NCI-H2196 treated with DMSO at 0.1 percent for 48 hours (cell line): ENCODE data around the gene SPATA45.
"Not testable (repeated sequence)": the region's sequence is repeated elsewhere in the genome, so short reads cannot be mapped to it uniquely, and the experiment has no call there.

Experiments
- DNase-seq: peaks from one replicate; lab custom pipeline; 2025; ENCODE audit not compliant: unreplicated experiment; lab: John Stamatoyannopoulos, UW

SPATA45 gene

DNA sequence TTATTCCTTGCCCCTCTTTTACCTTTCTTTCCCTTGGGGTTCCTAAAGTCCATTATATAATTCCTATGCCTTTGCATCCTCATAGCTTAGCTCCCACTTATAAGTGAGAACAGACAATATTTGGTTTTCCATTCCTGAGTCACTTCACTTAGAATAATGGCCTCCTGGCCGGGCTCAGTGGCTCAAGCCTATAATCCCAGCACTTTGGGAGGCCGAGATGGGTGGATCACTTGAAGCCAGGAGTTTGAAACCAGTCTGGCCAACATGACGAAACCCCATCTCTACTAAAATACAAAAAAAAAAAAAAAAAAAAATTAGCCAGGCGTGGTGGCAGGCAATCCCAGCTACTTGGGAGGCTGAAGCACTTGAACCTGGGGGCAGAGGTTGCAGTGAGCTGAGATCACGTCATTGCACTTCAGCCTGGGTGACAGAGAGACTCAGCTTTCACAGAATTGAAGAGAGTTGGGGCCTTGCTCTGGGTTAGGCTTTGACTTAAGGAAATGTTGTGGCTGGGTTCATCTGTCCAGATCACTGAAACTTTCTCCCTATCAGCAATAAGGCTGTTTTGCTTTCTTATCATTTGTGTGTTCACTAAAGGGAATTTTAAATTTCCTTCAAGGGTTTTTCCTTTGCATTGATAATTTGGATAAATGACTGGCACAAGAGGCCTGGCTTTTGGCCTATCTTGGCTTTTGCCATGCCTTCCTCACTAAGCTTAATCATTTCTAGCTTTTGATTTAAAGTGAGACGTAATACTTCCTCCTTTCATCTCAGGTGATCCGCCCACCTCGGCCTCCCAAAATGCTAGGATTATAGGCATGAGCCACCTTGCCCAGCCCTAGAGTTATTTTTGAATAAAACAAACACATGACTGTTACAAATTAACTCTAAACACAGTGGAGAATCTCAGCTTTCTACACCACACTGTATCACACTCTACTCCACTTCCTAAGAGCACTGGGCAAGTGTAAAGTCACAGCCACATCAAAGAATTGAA lies 13.9 kb downstream of the SPATA45 start:
- not testable (repeated sequence) for DNase-seq

DNA sequence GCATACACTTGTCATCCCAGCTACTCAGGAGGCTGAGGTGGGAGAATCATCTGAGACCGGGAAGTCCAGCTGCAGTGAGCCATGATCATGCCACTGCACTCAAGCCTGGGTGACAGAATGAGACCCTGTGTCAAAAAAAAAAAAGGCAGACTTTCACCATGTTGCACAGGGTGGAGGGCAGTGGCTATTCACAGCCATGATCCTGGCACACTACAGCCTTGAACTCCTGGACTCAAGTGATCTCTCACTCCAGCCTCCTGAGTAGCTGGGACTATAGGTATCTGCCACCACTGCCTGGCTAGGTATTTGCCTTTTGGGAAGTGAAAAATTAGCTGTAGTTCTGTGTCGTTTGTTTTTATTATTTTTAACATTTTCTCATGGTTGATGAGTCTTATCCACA lies 19.1 kb downstream of the SPATA45 start:
- no peak for DNase-seq

DNA sequence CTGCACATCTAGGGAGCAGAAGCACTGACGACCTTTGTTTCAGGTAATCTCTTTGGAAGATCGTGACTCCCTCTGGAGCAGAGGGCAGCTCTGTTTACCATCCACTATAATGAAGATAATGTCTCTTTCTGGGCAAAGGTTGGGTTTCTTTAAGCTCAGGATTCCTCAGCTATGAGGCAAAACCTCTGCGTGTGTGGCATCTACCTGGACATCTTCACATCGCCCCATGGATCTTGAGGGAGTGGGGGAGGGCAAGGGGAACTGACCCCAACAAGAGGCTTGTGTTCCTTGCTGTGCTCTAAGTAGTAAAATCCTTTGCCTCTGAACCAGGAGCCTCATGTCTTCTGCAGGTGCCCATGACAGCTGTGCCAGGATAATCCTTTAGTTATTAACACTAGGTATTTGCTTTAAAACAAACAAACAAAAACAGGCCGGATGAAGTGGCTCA lies 19.6 kb downstream of the SPATA45 start:
- DNase-seq, result no peak

DNA sequence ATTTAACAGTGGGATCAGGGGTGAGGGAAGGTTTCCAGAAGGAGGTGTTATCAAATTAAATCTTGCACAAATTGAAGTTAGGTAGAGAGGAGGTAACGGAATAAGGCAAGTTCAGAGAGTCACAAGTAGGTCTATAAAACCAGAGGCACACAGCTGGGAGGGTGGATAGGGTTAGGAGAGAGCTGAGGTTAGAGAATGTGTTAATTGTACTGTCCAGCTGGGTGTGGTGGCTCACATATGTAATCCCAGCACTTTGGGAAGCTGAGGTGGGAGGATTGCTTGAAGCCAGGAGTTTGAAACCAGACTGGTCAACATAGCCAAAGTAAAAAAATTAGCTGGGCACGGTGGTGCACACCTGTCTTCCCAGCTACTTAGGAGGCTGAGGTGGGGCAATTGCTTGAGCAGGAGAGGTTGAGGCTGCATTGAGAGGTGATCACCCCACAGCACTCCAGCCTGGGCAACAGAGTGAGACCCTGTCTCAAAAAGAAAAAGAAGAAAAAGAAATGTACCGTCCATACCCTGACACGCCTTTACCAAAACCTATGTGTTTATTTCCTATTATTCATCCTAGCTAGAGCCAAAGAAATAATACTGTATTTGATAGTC lies 20.2 kb downstream of the SPATA45 start:
- DNase-seq, result no peak

DNA sequence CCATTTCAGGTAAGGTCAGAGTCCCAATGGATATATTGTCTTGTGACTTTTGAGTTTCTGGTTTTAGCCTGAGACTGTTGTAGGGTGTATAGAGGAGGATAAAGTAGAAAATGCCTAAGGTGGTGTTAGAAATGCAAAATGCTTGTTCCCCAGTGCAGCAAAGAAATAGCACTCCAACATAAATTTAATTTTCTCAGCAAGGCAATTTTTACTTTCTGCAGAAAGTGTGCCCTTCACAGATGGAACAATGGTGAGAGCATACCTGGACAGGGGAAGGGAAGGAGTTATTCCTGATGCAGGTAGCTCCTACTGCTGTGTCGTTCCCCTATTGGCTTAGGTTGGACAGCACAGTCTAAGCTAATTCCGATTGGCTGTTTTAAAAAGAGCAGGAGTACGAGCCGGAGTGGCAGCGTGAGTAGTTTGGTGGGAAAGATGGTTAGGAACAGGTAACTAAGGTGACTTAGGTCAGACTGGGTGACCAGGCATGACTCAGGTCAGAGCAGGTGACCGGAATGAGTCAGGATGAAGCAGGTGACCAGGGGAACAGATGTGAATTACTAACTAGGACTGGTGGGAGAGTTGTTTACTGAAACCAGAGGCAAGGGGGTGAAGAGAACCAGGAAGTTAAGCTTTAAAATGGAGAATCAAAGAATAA lies 21.5 kb downstream of the SPATA45 start:
- no peak for DNase-seq

DNA sequence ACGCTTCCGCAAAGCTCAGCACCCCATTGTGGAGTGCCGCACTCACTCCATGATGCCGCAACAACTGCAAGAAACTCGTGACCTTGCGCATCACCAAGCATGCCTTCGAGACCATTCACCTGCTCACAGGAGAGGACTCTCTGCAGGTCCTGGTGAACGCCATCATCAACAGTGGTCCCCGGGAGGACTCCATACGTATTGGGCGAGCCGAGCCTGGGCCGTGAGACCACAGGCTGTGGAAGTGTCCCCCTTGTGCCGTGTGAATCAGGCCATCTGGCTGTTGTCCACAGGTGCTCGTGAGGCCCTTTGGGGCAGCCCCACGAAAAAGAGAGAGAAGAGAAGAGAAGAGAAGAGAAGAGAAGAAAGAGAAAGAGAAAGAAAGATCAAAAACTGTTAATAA lies 23.2 kb downstream of the SPATA45 start:
- no peak for DNase-seq

DNA sequence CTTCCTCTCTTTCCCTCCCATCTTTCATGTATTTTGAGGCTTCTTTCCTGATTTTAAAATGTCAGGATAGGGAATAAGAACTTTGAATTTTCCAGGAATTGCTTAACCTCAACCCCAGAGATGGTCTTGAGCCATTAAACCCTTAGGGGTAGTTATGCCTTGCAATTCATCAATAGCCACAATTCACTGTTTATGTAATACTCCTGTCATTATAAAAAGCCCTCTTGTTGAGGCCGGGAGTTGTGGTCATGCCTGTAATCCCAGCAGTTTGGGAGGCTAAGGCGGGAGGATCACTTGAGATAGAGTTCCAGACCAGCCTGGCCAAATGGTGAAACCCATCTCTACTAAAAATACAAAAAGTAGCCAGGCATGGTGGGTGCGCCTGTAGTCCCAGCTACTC lies 24.5 kb downstream of the SPATA45 start:
- DNase-seq, result no peak

DNA sequence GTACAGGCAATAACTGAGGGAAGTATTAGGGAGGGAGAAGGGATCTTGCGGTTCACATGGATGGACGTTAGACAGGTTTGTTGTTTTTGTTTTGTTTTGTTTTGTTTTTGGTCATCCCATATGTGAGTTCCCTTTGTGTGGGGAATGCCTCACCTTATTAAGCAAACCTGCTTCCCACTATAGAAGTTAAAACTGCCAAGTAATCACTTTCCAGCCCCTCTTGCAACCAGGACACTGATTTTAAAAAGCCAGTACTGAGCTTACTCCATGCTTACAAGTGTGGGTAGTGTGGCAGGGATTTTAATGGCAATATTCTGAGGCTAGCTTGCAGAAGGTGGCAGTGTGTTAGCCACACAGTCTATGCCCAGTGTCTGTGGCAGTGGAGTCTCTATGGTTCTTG lies 26.5 kb downstream of the SPATA45 start:
- DNase-seq, result no peak

DNA sequence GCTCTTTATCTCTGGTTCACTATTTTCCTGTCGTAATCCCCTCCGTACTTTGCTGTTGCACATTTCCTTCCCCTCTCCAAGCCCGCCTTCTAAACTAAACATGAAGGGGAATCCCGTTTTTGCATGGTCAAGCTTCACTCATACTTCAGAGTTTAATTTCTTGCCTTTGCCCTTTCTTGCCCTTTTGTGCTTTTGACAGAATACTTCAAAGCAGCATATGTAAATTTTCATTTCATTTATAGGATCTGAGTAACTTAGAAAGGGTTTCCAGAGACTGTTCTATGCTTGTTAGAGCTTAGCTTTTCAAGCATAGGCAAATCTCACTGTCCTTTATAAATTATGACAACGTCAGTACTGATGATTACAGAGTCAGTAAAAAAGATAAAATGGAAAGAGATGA lies 27.7 kb downstream of the SPATA45 start:
- DNase-seq, result no peak

DNA sequence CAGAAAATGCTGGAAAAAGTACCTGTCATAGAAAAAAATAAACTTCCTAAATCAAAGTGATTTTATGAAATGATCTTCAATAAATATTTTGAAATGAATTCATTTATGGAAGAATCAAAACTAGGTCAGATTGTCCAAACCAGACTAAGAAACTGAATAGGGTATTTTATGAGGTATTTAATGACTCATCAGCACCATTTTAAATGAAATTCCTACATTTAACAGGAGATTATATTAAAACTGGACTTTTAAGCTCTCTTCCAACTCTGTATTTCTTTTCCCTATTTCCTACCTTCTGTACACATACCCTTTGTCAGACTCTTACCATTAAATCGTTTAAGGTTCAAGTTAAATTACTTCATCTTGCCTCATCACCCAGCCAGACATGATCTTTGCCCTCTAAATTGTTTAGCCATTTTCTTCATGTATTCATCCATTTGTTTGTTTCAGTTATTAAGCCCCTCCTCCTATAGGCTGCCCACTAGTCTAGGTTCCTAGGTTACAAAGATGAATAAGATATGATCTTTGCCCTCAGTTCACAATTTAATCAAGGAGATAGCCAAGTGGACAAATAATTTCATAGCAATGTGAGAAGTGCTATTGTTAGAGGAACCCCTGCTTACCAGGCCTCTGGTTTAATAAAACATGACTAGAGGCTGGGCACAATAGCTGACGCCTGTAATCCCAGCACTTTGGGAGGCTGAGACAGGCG lies 30.7 kb downstream of the SPATA45 start:
- DNase-seq, result no peak

DNA sequence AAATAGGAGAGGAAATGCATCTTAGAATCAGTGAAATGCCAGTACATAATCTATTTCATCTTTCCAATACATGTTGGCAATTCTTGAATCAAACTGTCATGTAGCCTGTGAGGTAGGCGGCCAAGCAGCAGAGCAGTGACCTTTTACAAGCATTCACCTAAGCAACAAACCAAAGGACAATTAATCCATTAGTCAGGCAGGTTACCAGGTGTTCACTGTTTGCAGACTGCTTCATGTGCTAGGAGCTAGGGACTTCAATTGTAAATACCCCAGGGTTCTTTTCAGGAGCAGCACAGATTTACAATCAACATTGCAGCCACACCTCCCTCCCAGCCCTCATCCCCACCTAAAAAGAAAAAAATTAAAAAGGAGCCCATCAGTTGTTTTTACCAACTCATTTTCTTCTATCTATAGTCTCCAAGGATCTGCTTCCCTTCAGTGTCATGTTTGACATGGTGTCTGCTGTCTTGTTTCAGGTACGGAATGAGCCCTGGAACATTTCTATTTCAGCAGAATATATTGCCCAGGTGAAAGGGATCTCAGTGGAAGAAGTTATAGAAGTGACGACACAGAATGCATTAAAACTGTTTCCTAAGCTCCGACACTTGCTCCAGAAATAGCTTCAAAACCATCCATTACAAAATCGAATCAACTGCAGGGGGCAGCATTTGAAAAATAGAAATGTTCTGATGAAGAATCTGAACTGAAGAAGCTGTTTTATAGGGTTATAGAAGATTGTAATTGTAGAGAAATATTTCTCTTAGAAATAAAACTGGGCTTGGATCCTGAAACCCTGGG lies 32.7 kb downstream of the SPATA45 start:
- DNase-seq, result no peak

DNA sequence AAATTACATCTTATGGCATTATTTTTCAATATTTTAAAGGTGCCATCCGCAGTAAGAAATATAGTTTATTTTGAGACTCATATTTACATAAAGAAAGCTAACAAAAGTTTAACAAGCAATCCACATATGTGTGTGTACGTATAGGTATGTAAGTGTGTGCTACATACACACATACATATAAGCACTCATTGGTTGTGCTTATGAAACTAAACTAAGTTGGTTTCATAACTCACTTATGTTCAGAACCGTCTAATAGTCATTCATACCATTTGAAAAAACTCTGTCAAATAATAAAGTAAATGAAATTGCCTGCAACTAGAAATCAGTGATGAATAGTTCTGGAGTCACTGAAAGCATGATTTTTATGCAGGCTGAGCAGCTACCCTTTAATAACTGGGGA lies 41.7 kb downstream of the SPATA45 start:
- DNase-seq, result no peak

DNA sequence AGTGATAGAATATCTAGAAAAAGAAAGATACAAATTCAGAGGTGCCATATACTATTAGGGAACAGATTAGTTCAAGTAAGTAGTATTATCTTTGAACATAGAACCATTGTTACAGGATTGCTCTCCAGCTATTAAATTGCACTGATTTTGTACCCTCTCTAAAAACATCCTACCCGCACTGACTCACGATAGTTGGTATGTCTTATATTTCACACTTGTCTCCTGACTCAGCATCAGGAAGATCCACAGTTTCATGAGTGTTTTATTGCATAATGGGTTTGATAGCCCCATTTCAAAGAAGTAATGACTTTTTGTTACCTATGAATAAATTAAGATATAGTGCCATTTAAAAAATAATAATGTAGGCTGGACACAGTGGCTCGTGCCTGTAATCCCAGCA lies 49.8 kb downstream of the SPATA45 start:
- DNase-seq, result no peak

DNA sequence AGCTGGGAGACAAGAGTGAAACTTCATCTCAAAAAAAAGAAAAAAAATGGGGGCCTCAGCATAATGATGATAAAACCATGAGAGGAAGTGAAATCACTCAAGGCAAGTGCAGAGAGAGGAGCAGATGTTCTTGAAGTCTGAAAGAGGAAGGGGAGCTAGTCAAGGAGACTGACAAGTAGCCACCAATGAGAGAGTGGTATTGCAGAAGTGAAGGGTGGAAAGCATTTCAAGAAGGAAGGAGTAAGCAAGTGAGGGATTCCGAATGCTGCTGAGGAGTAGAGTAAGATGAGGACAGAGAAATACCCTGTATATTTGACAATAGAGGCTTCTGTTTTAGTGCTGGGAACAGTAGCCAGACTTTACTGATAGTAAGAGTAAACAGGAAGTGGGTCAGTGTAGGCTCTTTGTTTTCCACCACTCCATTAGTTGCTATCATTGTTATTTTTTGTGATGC lies 52.9 kb downstream of the SPATA45 start:
- DNase-seq, result no peak

DNA sequence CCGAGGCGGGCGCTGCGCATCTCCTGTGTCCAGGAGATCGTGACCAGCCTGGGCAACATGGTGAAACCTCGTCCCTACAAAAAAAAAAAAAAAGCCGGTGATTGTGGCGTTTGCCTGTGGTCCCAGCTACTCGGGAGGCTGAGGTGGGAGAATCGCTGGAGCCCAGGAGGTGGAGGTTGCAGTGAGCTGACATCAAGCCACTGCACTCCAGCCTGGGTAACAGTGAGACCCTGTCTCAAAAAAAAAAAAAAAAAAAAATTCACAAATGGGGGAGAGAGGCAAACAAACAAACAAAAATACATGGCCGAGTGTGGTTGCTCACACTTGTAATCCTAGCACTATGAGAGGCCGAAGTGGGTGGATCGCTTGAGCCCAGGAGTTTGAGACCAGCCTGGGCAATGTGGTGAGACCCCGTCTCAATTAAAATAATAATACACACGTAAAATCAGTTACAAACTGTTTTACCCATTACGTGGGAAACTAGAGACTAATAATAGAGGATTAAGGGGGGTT lies 55.0 kb downstream of the SPATA45 start:
- no peak for DNase-seq

DNA sequence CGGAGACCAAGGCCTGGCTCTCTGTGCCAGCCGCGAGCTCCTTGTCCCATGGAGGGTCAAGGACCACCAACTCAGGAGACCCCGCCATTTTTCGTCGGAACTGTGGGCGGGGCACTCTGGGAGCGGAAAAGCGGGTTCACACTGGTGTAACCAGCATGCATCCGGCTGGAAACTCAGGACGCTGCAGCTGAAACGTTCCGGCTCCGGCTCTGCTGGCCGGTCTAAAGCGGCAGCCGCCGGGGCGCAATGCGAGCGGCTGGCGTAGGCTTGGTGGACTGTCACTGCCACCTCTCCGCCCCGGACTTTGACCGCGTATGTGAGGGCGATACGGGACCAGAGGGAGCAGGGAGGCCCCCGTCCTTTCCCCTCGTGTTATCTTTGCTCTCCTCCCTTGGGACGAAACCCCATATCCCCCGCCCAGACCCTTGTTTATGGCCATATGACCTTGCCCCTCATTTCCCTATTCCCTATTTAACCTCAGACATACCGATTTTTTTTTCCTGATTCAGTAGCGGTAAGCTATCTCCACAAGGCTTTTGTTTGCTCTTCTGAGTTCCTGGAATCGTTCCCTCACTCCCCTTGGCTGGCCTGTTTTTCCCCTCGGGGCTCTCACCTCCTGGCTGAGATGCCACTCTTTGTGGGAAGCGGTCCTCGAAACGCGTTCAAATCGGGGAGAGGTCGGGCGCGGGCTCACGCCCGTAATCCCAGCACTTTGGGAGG lies 55.6 kb downstream of the SPATA45 start, which contains the start of the genes NSL1 and TATDN3:
Gene NSL1 (minus strand): TSS at position 102 of the 720 bp plus-strand sequence. CDS start 14 bp downstream, at position 88.
Gene TATDN3 (plus strand): TSS at position 219 of the 720 bp plus-strand sequence. CDS start 28 bp downstream, at position 247.
- peak; percentile 65 for DNase-seq

DNA sequence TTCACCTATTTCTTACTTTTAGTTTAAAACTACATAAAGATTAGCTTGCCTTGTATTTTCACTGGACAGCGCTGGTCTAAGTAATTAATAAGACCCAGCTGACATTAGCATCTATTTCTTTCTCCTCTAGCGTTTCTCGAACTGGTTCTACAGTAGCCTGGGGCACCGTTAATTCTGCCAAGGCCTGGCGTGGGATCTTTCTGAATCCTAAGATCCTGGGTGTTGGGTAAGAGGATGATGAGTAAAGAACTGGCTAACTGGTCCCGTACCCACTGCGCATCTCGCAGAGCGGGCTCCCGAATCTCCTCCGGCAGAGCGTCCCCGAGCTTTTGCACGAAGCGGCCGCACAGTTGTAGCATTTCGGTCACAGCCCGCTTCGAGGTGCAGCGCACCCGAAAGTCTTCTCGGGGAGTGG lies 56.2 kb downstream of the SPATA45 start:
- peak; percentile 65 for DNase-seq

DNA sequence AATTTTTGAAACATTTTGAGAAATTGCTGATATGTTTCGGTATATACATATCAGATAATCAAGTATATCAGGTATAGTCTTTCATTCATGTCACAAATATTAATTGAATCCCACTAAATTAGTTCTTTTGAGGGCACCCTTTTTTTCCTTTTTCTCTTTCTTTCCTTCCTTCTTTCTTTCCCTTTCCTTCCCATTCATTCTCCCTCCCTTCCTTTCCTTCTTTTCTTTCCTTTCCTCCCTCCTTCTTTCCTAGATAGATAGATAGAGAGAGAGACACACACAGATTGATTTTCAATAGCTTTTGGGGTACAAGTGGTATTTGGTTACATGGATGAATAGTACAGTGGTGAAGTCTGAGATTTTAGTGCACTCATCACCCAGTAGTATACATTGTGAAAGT lies 61.6 kb downstream of the SPATA45 start:
- no peak for DNase-seq

DNA sequence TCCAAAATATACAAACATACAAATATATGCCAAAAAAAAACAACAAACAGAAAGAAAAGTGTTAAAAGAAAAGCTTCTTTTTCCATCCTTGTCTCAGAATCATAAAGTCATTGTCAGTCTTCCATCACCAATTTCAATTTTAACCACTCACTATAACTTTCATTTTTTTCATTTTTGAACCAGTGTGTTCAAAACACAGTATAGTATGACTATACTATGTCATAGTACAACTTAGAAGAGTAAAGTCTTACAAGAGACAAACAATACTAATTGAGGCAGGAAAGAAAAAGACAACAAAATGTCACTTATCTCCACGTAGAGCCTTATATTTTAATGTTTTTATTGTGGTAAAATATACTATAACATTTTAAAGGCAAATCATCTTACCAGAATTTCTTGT lies 63.5 kb downstream of the SPATA45 start:
- no peak for DNase-seq
